IMR-90 (cell line): Measurements from ENCODE around the gene CRACR2B. TPM values are rescaled to one million over a fixed set of nuclear protein-coding genes. Genes with fewer than 3 reads are reported as not detected.

Experiments used
- ATAC-seq: fragments of 200-7000 bp; cut with Tn5 transposase; 2 replicates; pipeline ENCODE4 v1.9.1; 2020; ENCODE audit warnings: low read depth, mild to moderate bottlenecking, moderate library complexity
- BruUV-seq: library from RNA; stranded (reverse); fragments of 400-500 nt; replicated peaks from 2 replicates; lab custom pipeline; 2021; lab: Mats Ljungman, UMichigan
- CTCF ChIA-PET: fragments of 300-600 bp; formaldehyde crosslinking; extraction: SDS; loops from one replicate; lab custom pipeline; 2021; ENCODE audit warnings: antibody characterized with exemption; lab: Yijun Ruan, JAX
- POLR2A ChIA-PET: fragments of 300-600 bp; sonication (Branson Sonifier 250); formaldehyde crosslinking; loops from one replicate; lab custom pipeline; 2022; ENCODE audit warnings: antibody characterized with exemption; ENCODE audit not compliant: unreplicated experiment; lab: Charles Lee
- DNase-seq: peaks from one replicate; pipeline ENCODE4 v3.0.0; 2013
- H2AFZ ChIP-seq: replicated peaks from 2 replicates; pipeline ENCODE3; 2013; ENCODE audit warnings: low read length, mild to moderate bottlenecking; ENCODE audit not compliant: poor library complexity
- H2AK5ac ChIP-seq: 2 replicates; pipeline ENCODE4 v1.6.1; 2013; ENCODE audit warnings: low read depth, low read length, inconsistent platforms
- H2AK9ac ChIP-seq: replicated peaks from 2 replicates; pipeline ENCODE3; 2013; ENCODE audit warnings: mild to moderate bottlenecking, low read depth, low read length, moderate library complexity; ENCODE audit not compliant: poor library complexity
- H2BK120ac ChIP-seq: 2 replicates; pipeline ENCODE4 v1.6.1; 2013; ENCODE audit warnings: low read depth, low read length, inconsistent platforms
- H2BK15ac ChIP-seq: 3 replicates; pipeline ENCODE4 v1.6.1; 2013; ENCODE audit warnings: low read depth, low read length, inconsistent platforms
- H2BK20ac ChIP-seq: 2 replicates; pipeline ENCODE4 v1.6.1; 2013; ENCODE audit warnings: low read depth, mild to moderate bottlenecking, inconsistent platforms, low read length, moderate library complexity
- H2BK5ac ChIP-seq: 2 replicates; pipeline ENCODE4 v1.6.1; 2013; ENCODE audit warnings: mild to moderate bottlenecking, low read depth, low read length, inconsistent platforms; ENCODE audit not compliant: poor library complexity, severe bottlenecking
- H3K14ac ChIP-seq: replicated peaks from 2 replicates; pipeline ENCODE4 v1.6.1; 2013; ENCODE audit warnings: low read depth, low read length, inconsistent platforms
- H3K18ac ChIP-seq: 2 replicates; pipeline ENCODE4 v1.6.1; 2013; ENCODE audit warnings: low read depth, low read length, control low read depth
- H3K23ac ChIP-seq: 2 replicates; pipeline ENCODE4 v1.6.1; 2013; ENCODE audit warnings: low read depth, low read length, inconsistent platforms
- H3K27ac ChIP-seq: 2 replicates; pipeline ENCODE4 v1.5.1; 2013; ENCODE audit warnings: mild to moderate bottlenecking, control low read depth, low read length; ENCODE audit not compliant: insufficient read depth
- H3K27me3 ChIP-seq: 2 replicates; pipeline ENCODE4 v1.6.1; 2013; ENCODE audit warnings: low read length; ENCODE audit not compliant: control insufficient read depth, insufficient read depth
- H3K36me3 ChIP-seq: 2 replicates; pipeline ENCODE4 v1.6.1; 2013; ENCODE audit warnings: low read length, mixed read lengths; ENCODE audit not compliant: control insufficient read depth, insufficient read depth
- H3K4ac ChIP-seq: 2 replicates; pipeline ENCODE4 v1.6.1; 2013; ENCODE audit warnings: low read depth, low read length, inconsistent platforms
- H3K4me1 ChIP-seq: 2 replicates; pipeline ENCODE4 v1.6.1; 2013; ENCODE audit warnings: low read length, mixed read lengths; ENCODE audit not compliant: control insufficient read depth, insufficient read depth
- H3K4me2 ChIP-seq: 2 replicates; pipeline ENCODE4 v1.6.1; 2013; ENCODE audit warnings: low read depth, mild to moderate bottlenecking, control low read depth, low read length, moderate library complexity
- H3K4me3 ChIP-seq: 2 replicates; pipeline ENCODE4 v1.5.1; 2013; ENCODE audit warnings: low read depth, mild to moderate bottlenecking, control low read depth, low read length, moderate library complexity; ENCODE audit not compliant: insufficient read depth
- H3K56ac ChIP-seq: 2 replicates; pipeline ENCODE4 v1.6.1; 2013; ENCODE audit warnings: low read length, inconsistent platforms; ENCODE audit not compliant: insufficient read depth; ENCODE audit errors: extremely low read depth
- H3K79me1 ChIP-seq, 2 experiments: 2 replicates each; pipeline ENCODE4 v1.6.1; 2013; ENCODE audit warnings: low read length in 2 of 2, inconsistent platforms in 1 of 2, low read depth in 1 of 2
- H3K9ac ChIP-seq: 2 replicates; pipeline ENCODE4 v1.6.1; 2013; ENCODE audit warnings: low read depth, low read length, control low read depth
- H3K9me1 ChIP-seq: 2 replicates; pipeline ENCODE4 v1.6.1; 2013; ENCODE audit warnings: low read length, inconsistent platforms; ENCODE audit not compliant: insufficient read depth
- H3K9me3 ChIP-seq: 2 replicates; pipeline ENCODE4 v1.6.1; 2013; ENCODE audit warnings: low read length; ENCODE audit not compliant: control insufficient read depth, insufficient read depth
- H4K20me1 ChIP-seq: 2 replicates; pipeline ENCODE4 v1.6.1; 2013; ENCODE audit warnings: low read length, inconsistent platforms; ENCODE audit not compliant: insufficient read depth
- H4K5ac ChIP-seq: 2 replicates; pipeline ENCODE4 v1.6.1; 2013; ENCODE audit warnings: mild to moderate bottlenecking, low read depth, low read length, control low read depth
- H4K8ac ChIP-seq, 2 experiments: 2 replicates each; pipeline ENCODE4 v1.6.1; 2013; ENCODE audit warnings: low read depth in 2 of 2, low read length in 2 of 2, control low read depth in 1 of 2, inconsistent platforms in 1 of 2
- H4K91ac ChIP-seq: 2 replicates; pipeline ENCODE4 v1.6.1; 2013; ENCODE audit warnings: low read depth, low read length, inconsistent platforms; ENCODE audit not compliant: insufficient read depth
- BHLHE40 ChIP-seq: fragments of 150-350 bp; IDR thresholded peaks from 2 replicates; pipeline ENCODE4 v1.6.1; 2016; ENCODE audit warnings: mild to moderate bottlenecking, low read depth, low read length
- CHD1 ChIP-seq: IDR thresholded peaks from 2 replicates; pipeline ENCODE4 v1.6.1; 2012; ENCODE audit warnings: low read depth, low read length, improper control_type of control experiment
- CTCF ChIP-seq: conservative IDR thresholded peaks from 2 replicates; pipeline ENCODE4 v1.5.1; 2012; ENCODE audit warnings: mild to moderate bottlenecking, low read depth, low read length, improper control_type of control experiment
- FOS ChIP-seq: fragments of 150-350 bp; IDR thresholded peaks from 2 replicates; pipeline ENCODE4 v1.6.1; 2016; ENCODE audit warnings: low read depth, low read length
- MAZ ChIP-seq: IDR thresholded peaks from 2 replicates; pipeline ENCODE4 v1.6.1; 2012; ENCODE audit warnings: low read depth, mild to moderate bottlenecking, low read length, improper control_type of control experiment, moderate library complexity, borderline replicate concordance
- MXI1 ChIP-seq: IDR thresholded peaks from 2 replicates; pipeline ENCODE4 v1.6.1; 2012; ENCODE audit warnings: low read depth, mild to moderate bottlenecking, low read length, moderate library complexity, borderline replicate concordance
- POLR2A ChIP-seq: IDR thresholded peaks from 2 replicates; pipeline ENCODE4 v1.6.1; 2012; ENCODE audit warnings: mild to moderate bottlenecking, low read depth, low read length
- RAD21 ChIP-seq: IDR thresholded peaks from 2 replicates; pipeline ENCODE4 v1.6.1; 2012; ENCODE audit warnings: low read length, improper control_type of control experiment
- SMC3 ChIP-seq: fragments of 150-350 bp; IDR thresholded peaks from 2 replicates; pipeline ENCODE4 v1.6.1; 2016; ENCODE audit warnings: low read depth, mild to moderate bottlenecking, antibody characterized with exemption, low read length, moderate library complexity
- USF2 ChIP-seq: fragments of 150-350 bp; IDR thresholded peaks from 2 replicates; pipeline ENCODE4 v1.6.1; 2017; ENCODE audit warnings: mild to moderate bottlenecking, antibody characterized with exemption, low read length, low read depth
- WGBS, 2 experiments: methylation state at CpG; one replicate each; pipeline versions ENCODE4 v1.1.5 to v1.1.7; 2013; ENCODE audit warnings: missing lambda C conversion rate in 2 of 2; ENCODE audit not compliant: insufficient read length in 1 of 2; ENCODE audit errors: extremely low coverage in 2 of 2; 5-methylcytosine and 5-hydroxymethylcytosine counted together
- dilution Hi-C: fragments of 300-500 bp; cut with HindIII; formaldehyde crosslinking; loops from one replicate; pipeline ENCODE4 v1.14.3; 2018; ENCODE audit warnings: low sequenced_read_pairs; ENCODE audit not compliant: unreplicated experiment
- in situ Hi-C: fragments of 300-500 bp; cut with MboI; formaldehyde crosslinking; loops from 3 replicates; pipeline ENCODE4 v1.14.3; 2019; ENCODE audit warnings: low sequenced_read_pairs, inconsistent platforms, mixed read lengths
- intact Hi-C: fragments of 100-400 bp; cut with micrococcal nuclease; formaldehyde crosslinking; loops from 2 replicates; pipeline ENCODE4 v1.10.0; 2022
- polyA plus RNA-seq, 3 experiments: library from polyadenylated mRNA; depleted of rRNA; stranded (reverse); fragments of >200 nt; gene quantifications; 2 replicates each; pipeline ENCODE4 v1.2.3, GENCODE V29; 2012; ENCODE audit warnings: low replicate concordance in 1 of 3
- total RNA-seq: library from RNA; depleted of rRNA; stranded (reverse); fragments of >200 nt; gene quantifications from 2 replicates; pipeline ENCODE4 v1.2.3, GENCODE V29; 2012

CRACR2B gene
- total and polyA plus RNA-seq, 2 of the 4 experiments (the other 2 are of a cell fraction), result 0.54 to 2.5 TPM

- Histone ChIP-seq H2AK9ac (no peak overlapping the region), H3K9me3 (no peaks in the 10 kb centered on the region), H3K9me1 (peaks cover 3% of the 10 kb centered on the region; the same call in 1 of the 2 replicates), H3K4me3 (no peak overlapping the region), H2BK120ac (no peak overlapping the region), H2AK5ac (no peak overlapping the region), H2BK5ac (no peak overlapping the region), H3K4me2 (no peak overlapping the region), H2BK20ac (no peak overlapping the region), H3K23ac (no peak overlapping the region), H2BK15ac (no peak overlapping the region), H3K36me3 (peaks cover 23% of the 10 kb centered on the region; the same call in 1 of the 2 replicates), H4K8ac (no peak overlapping the region), H4K91ac (no peak overlapping the region), H3K56ac (no peak overlapping the region), H4K20me1 (peaks cover 26% of the 10 kb centered on the region), H4K5ac (no peak overlapping the region), H3K4ac (no peak overlapping the region), H3K27me3 (no peaks in the 10 kb centered on the region), H3K14ac (no peak overlapping the region), H3K79me1 (peaks cover 3 to 11% of the 10 kb centered on the region in 2 experiments; a peak in 1 of 4 replicates), H3K4me1 (no peaks in the 10 kb centered on the region; the same call in 1 of the 2 replicates), H3K9ac (no peak overlapping the region), H3K27ac (no peak overlapping the region), H3K18ac (no peak overlapping the region), H2AFZ (no peak overlapping the region)
- TF ChIP-seq CTCF, result no peak
- TF ChIP-seq MAZ, result no peak
- no peak for TF ChIP-seq MXI1
- TF ChIP-seq RAD21, result no peak
- no peak for TF ChIP-seq USF2
- TF ChIP-seq CHD1, result no peak
- TF ChIP-seq SMC3, result no peak
- TF ChIP-seq FOS, result no peak
- TF ChIP-seq BHLHE40, result no peak
- TF ChIP-seq POLR2A, result no peak
- POLR2A ChIA-PET, result interaction anchor here (0.5 kb wide), 1 partner anchor 50 kb away, joined by 4 read pairs; no protein-coding TSS in a partner anchor
- WGBS, 2 experiments, result 83% methylated on average over 12 of the region's 25 CpGs; no CpG with 5 or more reads in 1 of the 2 experiments
- no peak for ATAC-seq
- intact Hi-C loops, result no loop called here
- no peak for DNase-seq
- BruUV-seq, result no TSS peak
- CTCF ChIA-PET, result no interaction called here
- in situ Hi-C loops, result no loop called here
- dilution Hi-C loops, result no loop called here
Observed at GRCh38 chr11:869399-870126, 41.8 kb downstream of the CRACR2B start.
